Measurements from ENCODE around the gene HOTAIR. TPM values are rescaled to one million over a fixed set of nuclear protein-coding genes. Genes with fewer than 3 reads are reported as not detected.

Gene HOTAIR
- total RNA-seq, 6 donors from 2014 or later: not detected

DNA sequence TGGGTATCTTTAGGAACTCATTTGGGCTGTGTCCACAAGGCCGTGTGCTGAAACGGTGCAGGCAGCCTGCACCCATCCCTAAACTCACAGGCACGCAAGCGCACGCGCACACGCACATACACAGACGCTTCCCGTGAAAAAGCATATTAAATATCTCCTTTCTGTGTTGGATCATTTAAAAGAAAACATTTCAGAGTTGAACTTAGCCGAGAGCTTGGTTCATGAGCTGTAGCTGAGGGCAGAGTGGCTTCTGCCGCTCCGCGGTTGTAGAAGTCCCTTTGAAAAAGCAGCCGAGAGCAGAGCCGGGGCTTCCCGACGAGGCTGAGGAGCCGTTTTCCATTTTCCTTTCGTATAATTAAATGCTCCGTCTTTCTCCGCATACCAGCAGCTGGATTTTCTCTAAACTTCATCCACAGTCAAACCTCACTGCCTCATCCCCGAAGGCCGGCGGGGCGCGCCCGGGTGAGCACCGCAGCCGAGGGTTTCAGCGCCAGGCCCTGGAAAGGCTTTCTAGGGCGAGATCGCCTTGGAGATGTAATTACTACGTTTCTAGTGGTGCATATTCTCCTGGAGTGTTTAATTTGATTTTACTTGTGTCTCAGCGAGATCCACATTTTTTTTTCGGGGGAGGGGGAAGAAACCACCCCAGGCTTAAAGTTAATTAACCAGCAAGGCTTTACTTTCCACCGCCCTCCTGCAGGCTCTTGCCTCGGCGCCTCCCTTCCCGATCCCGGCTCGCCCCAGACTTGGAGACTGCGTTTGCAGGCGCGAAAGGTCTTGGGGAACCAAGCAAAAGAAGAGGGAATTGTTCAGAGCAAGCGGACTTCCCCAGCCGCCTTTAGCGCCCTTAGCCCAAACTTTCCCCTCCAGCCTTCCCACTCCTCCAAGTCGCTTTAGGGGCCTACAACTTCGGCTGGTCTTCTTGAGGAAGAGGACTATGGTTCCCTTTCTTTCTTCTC is 39.1 kb downstream of the HOTAIR start:
- DNase-seq (peak in 1 of 2 donors; percentile 48), ATAC-seq (ENCODE audit: low FRiP score in 2 of 2) (no peak)
- Histone ChIP-seq H3K27ac (no peak overlapping the region), H3K4me1 (peaks cover 3 to 23% (median 8%) of the 10 kb centered on the region in 4 donors), H3K4me3 (no peak overlapping the region), H3K27me3 (peaks cover 2 to 84% (median 45%) of the 10 kb centered on the region in 4 donors), H3K9me3 (no peaks in the 10 kb centered on the region), H3K36me3 (no peaks in the 10 kb centered on the region)
- TF ChIP-seq POLR2A (IDR thresholded peaks at IDR 0.05): no peak
- no peak for TF ChIP-seq EP300 (IDR thresholded peaks at IDR 0.05)
- TF ChIP-seq POLR2AphosphoS5 (IDR thresholded peaks at IDR 0.05): no peak
- TF ChIP-seq, protein P1, sequence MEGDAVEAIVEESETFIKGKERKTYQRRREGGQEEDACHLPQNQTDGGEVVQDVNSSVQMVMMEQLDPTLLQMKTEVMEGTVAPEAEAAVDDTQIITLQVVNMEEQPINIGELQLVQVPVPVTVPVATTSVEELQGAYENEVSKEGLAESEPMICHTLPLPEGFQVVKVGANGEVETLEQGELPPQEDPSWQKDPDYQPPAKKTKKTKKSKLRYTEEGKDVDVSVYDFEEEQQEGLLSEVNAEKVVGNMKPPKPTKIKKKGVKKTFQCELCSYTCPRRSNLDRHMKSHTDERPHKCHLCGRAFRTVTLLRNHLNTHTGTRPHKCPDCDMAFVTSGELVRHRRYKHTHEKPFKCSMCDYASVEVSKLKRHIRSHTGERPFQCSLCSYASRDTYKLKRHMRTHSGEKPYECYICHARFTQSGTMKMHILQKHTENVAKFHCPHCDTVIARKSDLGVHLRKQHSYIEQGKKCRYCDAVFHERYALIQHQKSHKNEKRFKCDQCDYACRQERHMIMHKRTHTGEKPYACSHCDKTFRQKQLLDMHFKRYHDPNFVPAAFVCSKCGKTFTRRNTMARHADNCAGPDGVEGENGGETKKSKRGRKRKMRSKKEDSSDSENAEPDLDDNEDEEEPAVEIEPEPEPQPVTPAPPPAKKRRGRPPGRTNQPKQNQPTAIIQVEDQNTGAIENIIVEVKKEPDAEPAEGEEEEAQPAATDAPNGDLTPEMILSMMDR (IDR thresholded peaks at IDR 0.05): no peak
- WGBS, 2 donors: 6 to 7% methylated on average over 49 of the region's 49 CpGs

- DNase-seq (no peak), ATAC-seq (ENCODE audit: low FRiP score in 2 of 2) (no peak)
- Histone ChIP-seq H3K27me3 (peaks cover 0 to 77% (median 29%) of the 10 kb centered on the region in 4 donors), H3K36me3 (no peaks in the 10 kb centered on the region), H3K9me3 (no peaks in the 10 kb centered on the region), H3K4me1 (peaks cover 0 to 7% (median 2%) of the 10 kb centered on the region in 4 donors), H3K27ac (no peak overlapping the region), H3K4me3 (no peak overlapping the region)
- TF ChIP-seq POLR2AphosphoS5 (IDR thresholded peaks at IDR 0.05) (no peak), POLR2A (IDR thresholded peaks at IDR 0.05) (no peak), EP300 (IDR thresholded peaks at IDR 0.05) (no peak)
- TF ChIP-seq, protein P1 (IDR thresholded peaks at IDR 0.05): no peak
- WGBS, 2 donors: 37 to 43% methylated on average over 4 of the region's 4 CpGs
These were observed 41.8 kb downstream of the HOTAIR start for GRCh38 chr12:53932915-53933314.

DNA sequence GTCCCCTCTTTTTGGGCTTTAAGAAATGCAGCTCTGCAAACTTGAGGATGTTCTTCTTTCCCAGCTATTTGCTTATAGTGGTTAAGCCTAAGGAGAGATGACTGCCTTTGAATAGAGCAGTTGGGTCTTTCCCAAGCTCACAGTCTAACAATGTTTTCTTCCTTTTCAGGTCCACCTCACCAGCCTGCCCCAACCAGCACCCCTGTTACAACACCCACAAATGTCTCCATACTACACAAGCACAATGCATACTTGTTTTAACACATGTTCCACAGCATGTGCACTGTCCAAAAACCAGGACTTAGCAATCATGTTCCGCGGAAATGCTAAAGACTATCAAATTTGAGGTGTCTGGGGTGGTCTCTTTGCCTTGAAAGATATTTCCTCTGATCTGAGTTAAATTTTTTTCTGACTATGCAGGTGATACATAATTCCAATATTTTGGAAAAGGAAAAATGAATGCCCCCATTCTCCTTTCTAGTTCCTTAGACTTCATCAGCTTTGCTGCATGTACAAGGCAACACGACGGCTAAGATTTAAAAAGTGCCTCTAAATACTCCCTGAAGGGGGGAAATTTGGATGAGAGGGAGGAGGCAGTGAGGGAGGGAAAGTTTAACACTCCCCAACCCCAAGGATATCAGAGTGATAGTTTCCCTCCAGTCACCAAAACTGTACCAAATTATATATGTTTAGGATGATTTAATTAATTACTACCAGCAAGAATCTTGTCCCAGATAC is 42.7 kb downstream of the HOTAIR start:
- peaks cover 0 to 77% (median 28%) of the 10 kb centered on the region in 4 donors for H3K27me3 ChIP-seq
- H3K4me1 ChIP-seq: peaks cover 0 to 7% (median 2%) of the 10 kb centered on the region in 4 donors
- ATAC-seq (ENCODE audit: low FRiP score in 2 of 2): no peak

DNA sequence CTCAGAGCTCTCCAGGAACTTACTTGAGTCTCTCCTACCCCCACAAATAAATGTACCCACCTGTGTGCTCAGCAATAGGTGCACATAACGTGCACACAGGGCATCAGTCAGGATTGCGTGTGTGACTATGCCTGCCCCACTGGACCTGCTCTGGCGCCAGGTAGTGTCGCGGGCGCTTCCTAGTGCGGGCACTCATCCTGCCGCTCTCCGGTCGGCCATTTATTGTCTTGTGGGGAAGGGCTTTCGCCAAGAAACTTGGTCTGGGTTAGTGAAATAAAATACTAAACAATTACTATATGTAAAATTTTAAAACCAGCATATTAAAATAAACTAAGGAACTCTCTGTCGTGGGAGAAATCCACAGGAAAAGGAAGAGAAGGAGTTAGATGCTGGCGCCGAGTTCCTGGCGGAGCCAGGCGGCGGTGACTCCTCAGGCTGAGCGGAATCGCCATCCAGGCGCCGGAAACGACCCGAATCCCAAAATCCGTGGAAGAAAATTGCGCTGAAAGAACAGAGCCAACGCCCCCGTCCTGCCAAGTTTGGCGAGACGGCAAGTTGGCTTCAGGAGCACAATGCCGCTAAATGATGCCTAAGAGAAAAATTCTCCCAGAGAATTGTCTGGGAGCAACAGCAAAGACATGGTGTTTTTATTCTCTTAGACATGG is 44.0 kb downstream of the HOTAIR start:
- 7 to 9% methylated on average over 29 to 30 of the region's 30 CpGs for WGBS, 2 donors
- no peak for TF ChIP-seq EP300 (IDR thresholded peaks at IDR 0.05)
- no peak for TF ChIP-seq POLR2A (IDR thresholded peaks at IDR 0.05)
- no peak for TF ChIP-seq POLR2AphosphoS5 (IDR thresholded peaks at IDR 0.05)
- TF ChIP-seq, protein P1 (IDR thresholded peaks at IDR 0.05): no peak
- Histone ChIP-seq H3K27ac (no peak overlapping the region), H3K9me3 (no peaks in the 10 kb centered on the region), H3K4me1 (peaks cover 0 to 4% (median 1%) of the 10 kb centered on the region in 4 donors), H3K4me3 (no peak overlapping the region), H3K27me3 (peaks cover 0 to 74% (median 24%) of the 10 kb centered on the region in 4 donors), H3K36me3 (no peaks in the 10 kb centered on the region)
- ATAC-seq (ENCODE audit: low FRiP score in 2 of 2): no peak
- DNase-seq: peak in 1 of 2 donors; percentile 30

More for the DNA sequence above, 42.7 kb downstream of the HOTAIR start:
- no peak for DNase-seq
- Histone ChIP-seq H3K4me3 (no peak overlapping the region), H3K36me3 (no peaks in the 10 kb centered on the region), H3K9me3 (no peaks in the 10 kb centered on the region), H3K27ac (no peak overlapping the region)
- WGBS, 2 donors: 45 to 46% methylated on average over 4 of the region's 4 CpGs
- TF ChIP-seq POLR2AphosphoS5 (IDR thresholded peaks at IDR 0.05): no peak
- TF ChIP-seq EP300 (IDR thresholded peaks at IDR 0.05): no peak
- TF ChIP-seq, protein P1 (IDR thresholded peaks at IDR 0.05): no peak
- TF ChIP-seq POLR2A (IDR thresholded peaks at IDR 0.05): no peak

Data from upper lobe of left lung (tissue), 6 donors.